GM23338 (cell line): ENCODE measurements around the gene UNC93A. TPM values are rescaled to one million over a fixed set of nuclear protein-coding genes. Genes with fewer than 3 reads are reported as not detected.

Experiments used
- ATAC-seq: fragments of 200-7000 bp; cut with Tn5 transposase; 3 replicates; pipeline ENCODE4 v1.9.1; 2020
- DNase-seq: peaks from one replicate; pipeline ENCODE4 v3.0.0-alpha.2; 2015; ENCODE audit warnings: low spot score
- H2AFZ ChIP-seq: fragments of 200-600 bp; sonication (generic); 2 replicates; pipeline ENCODE4 v1.8.0; 2016; ENCODE audit warnings: antibody characterized with exemption, mild to moderate bottlenecking, moderate library complexity
- H3F3A ChIP-seq: fragments of 200-600 bp; sonication (generic); replicated peaks from 2 replicates; pipeline ENCODE4 v1.8.0; 2017; ENCODE audit warnings: antibody characterized with exemption, mixed run types, low read depth
- H3K27ac ChIP-seq: fragments of 200-600 bp; sonication (generic); 2 replicates; pipeline ENCODE4 v1.6.1; 2016; ENCODE audit warnings: low read depth
- H3K27me3 ChIP-seq: fragments of 200-600 bp; sonication (generic); 2 replicates; pipeline ENCODE4 v1.8.0; 2016; ENCODE audit warnings: mild to moderate bottlenecking, mixed run types, moderate library complexity; ENCODE audit not compliant: insufficient read depth
- H3K36me3 ChIP-seq: fragments of 200-600 bp; sonication (generic); 2 replicates; pipeline ENCODE4 v1.8.0; 2016; ENCODE audit warnings: mild to moderate bottlenecking; ENCODE audit not compliant: insufficient read depth
- H3K4me1 ChIP-seq: fragments of 200-600 bp; sonication (generic); 2 replicates; pipeline ENCODE4 v1.8.0; 2016; ENCODE audit warnings: mild to moderate bottlenecking, moderate library complexity; ENCODE audit not compliant: insufficient read depth
- H3K4me2 ChIP-seq: fragments of 200-600 bp; sonication (generic); 2 replicates; pipeline ENCODE4 v1.7.1; 2017; ENCODE audit warnings: mixed run types
- H3K4me3 ChIP-seq: fragments of 200-600 bp; sonication (generic); 2 replicates; pipeline ENCODE4 v1.6.1; 2016; ENCODE audit warnings: mixed run types
- H3K79me2 ChIP-seq: fragments of 200-600 bp; sonication (generic); replicated peaks from 2 replicates; pipeline ENCODE4 v1.8.0; 2017; ENCODE audit warnings: mild to moderate bottlenecking; ENCODE audit not compliant: insufficient read depth
- H3K9me2 ChIP-seq: fragments of 200-600 bp; sonication (generic); 2 replicates; pipeline ENCODE4 v1.8.0; 2017; ENCODE audit not compliant: insufficient read depth
- H4K20me1 ChIP-seq: fragments of 200-600 bp; sonication (generic); replicated peaks from 2 replicates; pipeline ENCODE4 v1.8.0; 2017; ENCODE audit warnings: mild to moderate bottlenecking; ENCODE audit not compliant: insufficient read depth
- H3K27ac Mint-ChIP-seq: 2 replicates; pipeline ENCODE4 v1.8.0; 2020; ENCODE audit warnings: inconsistent platforms, mild to moderate bottlenecking, moderate library complexity, mixed read lengths
- H3K27me3 Mint-ChIP-seq: 3 replicates; pipeline ENCODE4 v1.8.0; 2022; ENCODE audit warnings: low read depth, mild to moderate bottlenecking, moderate library complexity, mixed read lengths, inconsistent platforms; ENCODE audit not compliant: insufficient read depth, poor library complexity
- H3K36me3 Mint-ChIP-seq: 3 replicates; pipeline ENCODE4 v1.8.0; 2021; ENCODE audit warnings: low read depth, mild to moderate bottlenecking, inconsistent platforms, moderate library complexity, mixed read lengths
- H3K4me1 Mint-ChIP-seq: 3 replicates; pipeline ENCODE4 v1.8.0; 2020; ENCODE audit warnings: mild to moderate bottlenecking, inconsistent platforms, mixed read lengths
- H3K4me3 Mint-ChIP-seq: 3 replicates; pipeline ENCODE4 v1.8.0; 2021; ENCODE audit warnings: moderate library complexity, mild to moderate bottlenecking, inconsistent platforms, mixed read lengths
- H3K9me3 Mint-ChIP-seq: 3 replicates; pipeline ENCODE4 v1.8.0; 2020; ENCODE audit warnings: moderate library complexity, mild to moderate bottlenecking, inconsistent platforms, mixed read lengths
- CREB1 ChIP-seq: fragments of 250-450 bp; sonication (Bioruptor Pico); IDR thresholded peaks from 2 replicates; pipeline ENCODE4 v1.5.0; 2020; ENCODE audit warnings: low read depth, mild to moderate bottlenecking, moderate library complexity
- JUNB ChIP-seq: IDR thresholded peaks from one replicate; pipeline ENCODE4 v1.6.1; 2016; ENCODE audit warnings: antibody characterized with exemption; ENCODE audit not compliant: unreplicated experiment
- NANOG ChIP-seq: IDR thresholded peaks from 2 replicates; pipeline ENCODE4 v1.6.1; 2016; ENCODE audit warnings: antibody characterized with exemption, borderline replicate concordance
- polyA plus RNA-seq: library from polyadenylated mRNA; unstranded; fragments of >200 nt; fragmentation: Nextera tagmentation; extraction: Ambion mirVana; gene quantifications from 2 replicates; pipeline ENCODE4 v1.2.1, GENCODE V29; 2016
- total RNA-seq: library from RNA; depleted of rRNA; stranded (reverse); fragments of >200 nt; shearing (Covaris generic); gene quantifications from 2 replicates; pipeline ENCODE4 v1.2.3, GENCODE V29; 2014
- TF ChIP-seq, protein P1 (sequence below): IDR thresholded peaks from one replicate; pipeline ENCODE4 v1.6.1; 2018; ENCODE audit warnings: antibody characterized with exemption; ENCODE audit not compliant: unreplicated experiment
- TF ChIP-seq, protein P2 (sequence below): fragments of 250-450 bp; sonication (Bioruptor Pico); IDR thresholded peaks from 2 replicates; pipeline ENCODE4 v1.5.0; 2020; ENCODE audit warnings: mild to moderate bottlenecking, moderate library complexity

The UNC93A gene
- total and polyA plus RNA-seq, 2 experiments from 2014 or later: 0.18 to 0.28 TPM

DNA sequence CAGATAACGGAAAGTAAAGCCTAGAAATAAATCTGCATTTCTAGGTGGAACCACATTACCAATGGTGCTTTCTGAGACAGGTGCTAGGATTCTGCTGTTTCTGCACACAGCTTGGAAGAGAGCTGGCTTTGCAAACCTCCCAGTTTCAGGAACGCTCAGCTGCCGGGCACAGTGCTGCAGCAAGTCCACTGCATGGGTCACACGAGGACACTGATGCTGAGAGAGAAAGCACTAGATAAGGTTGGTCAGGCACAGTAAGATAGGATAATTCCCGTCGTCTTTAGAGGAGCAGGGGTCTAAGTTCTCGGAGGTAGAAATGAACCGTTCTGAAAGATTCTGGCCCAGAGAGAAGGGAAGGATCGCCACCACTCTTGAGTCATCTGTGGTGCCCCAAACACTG, 11.0 kb downstream of the UNC93A start (continued):
- TF ChIP-seq, protein P1, sequence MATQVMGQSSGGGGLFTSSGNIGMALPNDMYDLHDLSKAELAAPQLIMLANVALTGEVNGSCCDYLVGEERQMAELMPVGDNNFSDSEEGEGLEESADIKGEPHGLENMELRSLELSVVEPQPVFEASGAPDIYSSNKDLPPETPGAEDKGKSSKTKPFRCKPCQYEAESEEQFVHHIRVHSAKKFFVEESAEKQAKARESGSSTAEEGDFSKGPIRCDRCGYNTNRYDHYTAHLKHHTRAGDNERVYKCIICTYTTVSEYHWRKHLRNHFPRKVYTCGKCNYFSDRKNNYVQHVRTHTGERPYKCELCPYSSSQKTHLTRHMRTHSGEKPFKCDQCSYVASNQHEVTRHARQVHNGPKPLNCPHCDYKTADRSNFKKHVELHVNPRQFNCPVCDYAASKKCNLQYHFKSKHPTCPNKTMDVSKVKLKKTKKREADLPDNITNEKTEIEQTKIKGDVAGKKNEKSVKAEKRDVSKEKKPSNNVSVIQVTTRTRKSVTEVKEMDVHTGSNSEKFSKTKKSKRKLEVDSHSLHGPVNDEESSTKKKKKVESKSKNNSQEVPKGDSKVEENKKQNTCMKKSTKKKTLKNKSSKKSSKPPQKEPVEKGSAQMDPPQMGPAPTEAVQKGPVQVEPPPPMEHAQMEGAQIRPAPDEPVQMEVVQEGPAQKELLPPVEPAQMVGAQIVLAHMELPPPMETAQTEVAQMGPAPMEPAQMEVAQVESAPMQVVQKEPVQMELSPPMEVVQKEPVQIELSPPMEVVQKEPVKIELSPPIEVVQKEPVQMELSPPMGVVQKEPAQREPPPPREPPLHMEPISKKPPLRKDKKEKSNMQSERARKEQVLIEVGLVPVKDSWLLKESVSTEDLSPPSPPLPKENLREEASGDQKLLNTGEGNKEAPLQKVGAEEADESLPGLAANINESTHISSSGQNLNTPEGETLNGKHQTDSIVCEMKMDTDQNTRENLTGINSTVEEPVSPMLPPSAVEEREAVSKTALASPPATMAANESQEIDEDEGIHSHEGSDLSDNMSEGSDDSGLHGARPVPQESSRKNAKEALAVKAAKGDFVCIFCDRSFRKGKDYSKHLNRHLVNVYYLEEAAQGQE: no peak
- TF ChIP-seq CREB1 (no peak), NANOG (no peak)
- TF ChIP-seq, protein P2, sequence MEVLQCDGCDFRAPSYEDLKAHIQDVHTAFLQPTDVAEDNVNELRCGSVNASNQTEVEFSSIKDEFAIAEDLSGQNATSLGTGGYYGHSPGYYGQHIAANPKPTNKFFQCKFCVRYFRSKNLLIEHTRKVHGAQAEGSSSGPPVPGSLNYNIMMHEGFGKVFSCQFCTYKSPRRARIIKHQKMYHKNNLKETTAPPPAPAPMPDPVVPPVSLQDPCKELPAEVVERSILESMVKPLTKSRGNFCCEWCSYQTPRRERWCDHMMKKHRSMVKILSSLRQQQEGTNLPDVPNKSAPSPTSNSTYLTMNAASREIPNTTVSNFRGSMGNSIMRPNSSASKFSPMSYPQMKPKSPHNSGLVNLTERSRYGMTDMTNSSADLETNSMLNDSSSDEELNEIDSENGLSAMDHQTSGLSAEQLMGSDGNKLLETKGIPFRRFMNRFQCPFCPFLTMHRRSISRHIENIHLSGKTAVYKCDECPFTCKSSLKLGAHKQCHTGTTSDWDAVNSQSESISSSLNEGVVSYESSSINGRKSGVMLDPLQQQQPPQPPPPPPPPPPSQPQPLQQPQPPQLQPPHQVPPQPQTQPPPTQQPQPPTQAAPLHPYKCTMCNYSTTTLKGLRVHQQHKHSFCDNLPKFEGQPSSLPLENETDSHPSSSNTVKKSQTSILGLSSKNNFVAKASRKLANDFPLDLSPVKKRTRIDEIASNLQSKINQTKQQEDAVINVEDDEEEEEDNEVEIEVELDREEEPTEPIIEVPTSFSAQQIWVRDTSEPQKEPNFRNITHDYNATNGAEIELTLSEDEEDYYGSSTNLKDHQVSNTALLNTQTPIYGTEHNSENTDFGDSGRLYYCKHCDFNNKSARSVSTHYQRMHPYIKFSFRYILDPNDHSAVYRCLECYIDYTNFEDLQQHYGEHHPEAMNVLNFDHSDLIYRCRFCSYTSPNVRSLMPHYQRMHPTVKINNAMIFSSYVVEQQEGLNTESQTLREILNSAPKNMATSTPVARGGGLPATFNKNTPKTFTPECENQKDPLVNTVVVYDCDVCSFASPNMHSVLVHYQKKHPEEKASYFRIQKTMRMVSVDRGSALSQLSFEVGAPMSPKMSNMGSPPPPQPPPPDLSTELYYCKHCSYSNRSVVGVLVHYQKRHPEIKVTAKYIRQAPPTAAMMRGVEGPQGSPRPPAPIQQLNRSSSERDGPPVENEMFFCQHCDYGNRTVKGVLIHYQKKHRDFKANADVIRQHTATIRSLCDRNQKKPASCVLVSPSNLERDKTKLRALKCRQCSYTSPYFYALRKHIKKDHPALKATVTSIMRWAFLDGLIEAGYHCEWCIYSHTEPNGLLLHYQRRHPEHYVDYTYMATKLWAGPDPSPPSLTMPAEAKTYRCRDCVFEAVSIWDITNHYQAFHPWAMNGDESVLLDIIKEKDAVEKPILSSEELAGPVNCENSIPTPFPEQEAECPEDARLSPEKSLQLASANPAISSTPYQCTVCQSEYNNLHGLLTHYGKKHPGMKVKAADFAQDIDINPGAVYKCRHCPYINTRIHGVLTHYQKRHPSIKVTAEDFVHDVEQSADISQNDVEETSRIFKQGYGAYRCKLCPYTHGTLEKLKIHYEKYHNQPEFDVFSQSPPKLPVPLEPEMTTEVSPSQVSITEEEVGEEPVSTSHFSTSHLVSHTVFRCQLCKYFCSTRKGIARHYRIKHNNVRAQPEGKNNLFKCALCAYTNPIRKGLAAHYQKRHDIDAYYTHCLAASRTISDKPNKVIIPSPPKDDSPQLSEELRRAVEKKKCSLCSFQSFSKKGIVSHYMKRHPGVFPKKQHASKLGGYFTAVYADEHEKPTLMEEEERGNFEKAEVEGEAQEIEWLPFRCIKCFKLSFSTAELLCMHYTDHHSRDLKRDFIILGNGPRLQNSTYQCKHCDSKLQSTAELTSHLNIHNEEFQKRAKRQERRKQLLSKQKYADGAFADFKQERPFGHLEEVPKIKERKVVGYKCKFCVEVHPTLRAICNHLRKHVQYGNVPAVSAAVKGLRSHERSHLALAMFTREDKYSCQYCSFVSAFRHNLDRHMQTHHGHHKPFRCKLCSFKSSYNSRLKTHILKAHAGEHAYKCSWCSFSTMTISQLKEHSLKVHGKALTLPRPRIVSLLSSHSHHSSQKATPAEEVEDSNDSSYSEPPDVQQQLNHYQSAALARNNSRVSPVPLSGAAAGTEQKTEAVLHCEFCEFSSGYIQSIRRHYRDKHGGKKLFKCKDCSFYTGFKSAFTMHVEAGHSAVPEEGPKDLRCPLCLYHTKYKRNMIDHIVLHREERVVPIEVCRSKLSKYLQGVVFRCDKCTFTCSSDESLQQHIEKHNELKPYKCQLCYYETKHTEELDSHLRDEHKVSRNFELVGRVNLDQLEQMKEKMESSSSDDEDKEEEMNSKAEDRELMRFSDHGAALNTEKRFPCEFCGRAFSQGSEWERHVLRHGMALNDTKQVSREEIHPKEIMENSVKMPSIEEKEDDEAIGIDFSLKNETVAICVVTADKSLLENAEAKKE (CRISPR knock-in tag): no peak

DNA sequence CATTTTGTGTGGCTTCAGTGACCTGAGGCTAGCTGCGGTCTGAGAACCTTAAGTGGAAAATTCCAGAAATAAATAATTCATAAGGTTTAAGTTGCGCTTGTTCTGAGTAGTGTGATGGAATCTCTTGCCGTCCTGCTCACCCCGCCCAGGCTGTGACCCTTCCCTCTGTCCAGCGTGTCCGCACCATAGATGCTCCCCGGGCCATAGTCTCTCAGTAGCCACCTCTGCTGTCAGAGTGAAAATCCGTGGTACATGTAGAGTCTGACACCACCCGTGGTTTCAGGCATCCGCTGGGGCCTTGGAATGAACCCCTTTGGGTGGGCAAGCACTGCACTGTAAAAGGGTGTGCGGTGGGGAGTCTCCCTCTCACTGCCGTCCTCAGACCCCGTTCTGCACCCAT, 11.7 kb downstream of the UNC93A start:
- H3K4me1 Mint-ChIP-seq: peaks cover 32% of the 10 kb centered on the region
- DNase-seq: no peak
- Histone ChIP-seq H2AFZ (no peak overlapping the region), H3K4me3 (no peak overlapping the region), H3K4me1 (peaks cover 10% of the 10 kb centered on the region), H3K9me2 (no peaks in the 10 kb centered on the region), H3K4me2 (no peak overlapping the region), H3K27ac (no peak overlapping the region), H3F3A (no peaks in the 10 kb centered on the region), H3K27me3 (no peaks in the 10 kb centered on the region), H4K20me1 (no peaks in the 10 kb centered on the region), H3K36me3 (no peaks in the 10 kb centered on the region), H3K79me2 (no peaks in the 10 kb centered on the region)
- no peak overlapping the region for H3K4me3 Mint-ChIP-seq
- no peak overlapping the region for H3K27ac Mint-ChIP-seq
- ATAC-seq: no peak
- peaks cover 6% of the 10 kb centered on the region for H3K9me3 Mint-ChIP-seq
- H3K27me3 Mint-ChIP-seq: peaks cover 17% of the 10 kb centered on the region
- TF ChIP-seq JUNB: no peak
- H3K36me3 Mint-ChIP-seq: peaks cover 4% of the 10 kb centered on the region; the same call in 2 of the 3 replicates
